GM12865 (cell line): ENCODE data around the gene OSER1.

ENCODE experiments used
- DNase-seq: peaks from one replicate; pipeline ENCODE4 v3.0.0; 2010; ENCODE audit warnings: low read depth
- H3K4me3 ChIP-seq: 2 replicates; pipeline ENCODE4 v1.5.1; 2011; ENCODE audit warnings: mild to moderate bottlenecking, low read depth, low read length, control low read depth
- CTCF ChIP-seq: IDR thresholded peaks from 2 replicates; pipeline ENCODE4 v1.5.1; 2011; ENCODE audit warnings: low read length, control low read depth, low read depth, inconsistent platforms; ENCODE audit not compliant: insufficient read depth; ENCODE audit errors: missing control alignments

OSER1 gene

GRCh38 chr20:44219170-44219730, 8.7 kb upstream of the OSER1 start:
- no peak for TF ChIP-seq CTCF
- H3K4me3 ChIP-seq = no peak overlapping the region
- DNase-seq = no peak

DNA sequence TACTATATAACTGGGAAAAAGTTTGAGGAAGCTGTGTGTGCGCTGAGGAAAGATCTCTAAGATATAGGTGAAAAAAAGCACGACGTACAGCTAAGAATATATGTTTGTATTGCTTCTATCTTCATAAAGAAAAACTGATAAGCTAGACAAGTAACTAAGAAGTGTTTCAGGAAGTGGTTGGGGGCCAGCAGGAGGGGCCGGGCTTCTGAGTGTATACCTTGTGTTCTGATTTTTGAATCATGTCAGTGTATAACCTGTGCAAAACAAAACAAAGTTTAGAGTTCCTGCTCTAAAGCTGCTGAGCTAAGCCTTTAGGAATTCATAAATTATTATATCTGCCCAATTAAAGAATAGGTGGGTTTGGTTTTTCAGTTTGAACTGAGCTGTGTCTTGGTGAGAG, 7.9 kb upstream of the OSER1 start:
- TF ChIP-seq CTCF = no peak
- H3K4me3 ChIP-seq = no peak overlapping the region
- no peak for DNase-seq

GRCh38 chr20:44217342-44218092, 6.9 kb upstream of the OSER1 start:
- DNase-seq = peak; percentile 67
- H3K4me3 ChIP-seq = no peak overlapping the region
- TF ChIP-seq CTCF = peak; percentile 97

DNA sequence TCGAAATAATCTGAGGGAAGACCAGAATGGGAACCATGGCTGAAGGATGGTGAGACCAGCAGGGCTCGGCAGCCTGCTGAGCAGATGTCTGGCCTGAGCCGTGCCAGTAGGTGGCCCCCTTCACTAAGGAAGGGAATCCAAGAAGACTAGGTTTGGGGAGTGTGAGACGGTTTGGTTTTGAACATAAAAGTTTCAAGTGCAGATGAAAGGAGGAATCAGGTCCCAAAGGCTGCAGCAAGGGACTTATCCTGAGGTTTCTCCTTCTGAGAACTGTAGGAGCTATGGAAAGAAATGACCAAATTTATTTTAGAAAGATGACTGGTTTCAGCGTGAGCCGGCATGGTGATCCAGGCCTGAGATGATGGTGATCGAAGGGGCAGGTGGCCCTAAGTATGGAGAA, 4.6 kb upstream of the OSER1 start:
- peak; percentile 76 for DNase-seq
- no peak overlapping the region for H3K4me3 ChIP-seq

DNA sequence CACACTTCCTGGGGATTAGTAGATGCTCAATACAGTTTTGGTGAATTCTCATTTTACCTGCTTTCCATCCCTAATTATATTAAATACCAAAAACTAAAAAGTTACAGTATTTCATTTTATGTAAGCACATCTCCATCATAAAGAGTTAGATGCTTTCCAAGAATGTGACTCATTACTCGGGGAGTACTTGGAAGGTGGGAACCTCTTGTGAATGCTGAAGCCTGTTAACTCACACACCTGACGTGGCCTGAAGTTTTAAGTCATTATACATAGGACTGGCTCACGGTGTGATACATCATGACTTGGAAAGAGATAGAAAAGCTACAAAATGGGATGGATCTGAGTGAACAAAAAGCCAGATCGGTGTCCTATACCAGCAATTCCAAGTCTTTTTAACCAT, 2.2 kb upstream of the OSER1 start:
- H3K4me3 ChIP-seq = no peak overlapping the region
- no peak for TF ChIP-seq CTCF
- no peak for DNase-seq

More for the DNA sequence above, 4.6 kb upstream of the OSER1 start:
- peak; percentile 86 for TF ChIP-seq CTCF

DNA sequence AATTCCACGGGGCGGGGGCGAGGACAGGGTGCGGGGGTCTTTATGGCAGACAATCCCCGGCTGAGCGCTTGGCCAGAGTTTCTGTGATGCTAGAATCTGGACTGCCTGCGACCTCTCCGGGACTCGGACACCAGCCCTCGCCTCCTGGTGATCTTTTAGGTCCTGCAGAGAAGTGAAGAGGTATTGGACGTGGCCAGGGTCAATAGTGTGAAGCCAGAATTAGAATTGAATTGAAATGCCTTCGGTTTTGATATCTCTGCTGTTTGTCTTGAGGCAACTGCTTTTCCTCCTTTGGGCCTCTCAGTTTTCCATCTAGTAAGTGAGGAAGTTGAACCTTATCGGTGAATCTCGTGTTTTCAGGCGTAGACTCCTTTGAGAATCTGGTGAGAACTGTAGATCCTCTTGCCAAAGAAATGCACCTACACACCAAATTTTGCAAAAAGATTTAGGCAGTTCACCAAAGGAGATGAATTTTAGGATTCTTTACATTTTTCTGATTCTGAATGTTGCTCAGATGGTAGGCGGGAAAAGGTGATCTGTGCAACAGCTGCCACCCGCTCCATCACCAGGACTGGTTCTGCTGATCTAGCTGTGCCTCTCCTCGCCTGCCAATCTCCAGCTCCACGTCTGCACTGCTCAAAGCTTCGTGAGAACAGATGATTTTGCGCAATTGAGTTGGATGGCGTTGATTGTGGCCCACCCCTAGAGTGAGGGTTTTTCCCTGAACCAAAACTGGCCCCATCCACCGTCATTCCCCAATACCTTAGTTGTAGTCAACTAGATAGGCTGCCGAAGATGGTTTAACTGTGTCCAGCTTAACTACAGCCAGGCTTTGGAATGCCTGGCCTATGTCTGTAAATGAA, 837 bp upstream of the OSER1 start:
- no peak for DNase-seq
- TF ChIP-seq CTCF = no peak
- peak overlapping the region; percentile 85 for H3K4me3 ChIP-seq
